ENCODE measurements around the gene RHOU.

GRCh38 chr1:228783418-228784040 lies 48.2 kb downstream of the RHOU start:
- TF ChIP-seq CTCF (IDR thresholded peaks at IDR 0.05) (no peak), POLR2A (IDR thresholded peaks at IDR 0.05) (no peak)
